C4-2B (cell line): Measurements from ENCODE around the gene MSI2.

ENCODE experiments used
- H3K27ac ChIP-seq: fragments of 450-650 bp; 2 replicates; pipeline ENCODE4 v1.5.1; 2017
- CTCF ChIP-seq: fragments of 450-650 bp; conservative IDR thresholded peaks from 2 replicates; pipeline ENCODE4 v1.5.1; 2017; ENCODE audit warnings: mild to moderate bottlenecking
- ZFX ChIP-seq: fragments of 450-650 bp; IDR thresholded peaks from 2 replicates; pipeline ENCODE4 v1.6.1; 2017

The MSI2 gene

GRCh38 chr17:57451643-57452042 is 195.3 kb downstream of the MSI2 start:
- TF ChIP-seq CTCF (no peak), ZFX (no peak)
- no peak overlapping the region for H3K27ac ChIP-seq

GRCh38 chr17:57453841-57454425 is 197.6 kb downstream of the MSI2 start:
- TF ChIP-seq ZFX (no peak), CTCF (no peak)
- no peak overlapping the region for H3K27ac ChIP-seq

GRCh38 chr17:57454729-57455062 is 198.4 kb downstream of the MSI2 start:
- no peak for TF ChIP-seq ZFX
- TF ChIP-seq CTCF, result no peak

GRCh38 chr17:57455063-57455914 is 199.0 kb downstream of the MSI2 start:
- no peak overlapping the region for H3K27ac ChIP-seq
- TF ChIP-seq ZFX, result no peak
- no peak for TF ChIP-seq CTCF

More at GRCh38 chr17:57454729-57455062, 198.4 kb downstream of the MSI2 start:
- no peak overlapping the region for H3K27ac ChIP-seq

GRCh38 chr17:57456622-57457021 is 200.3 kb downstream of the MSI2 start:
- H3K27ac ChIP-seq, result no peak overlapping the region
- TF ChIP-seq ZFX (no peak), CTCF (no peak)

- no peak overlapping the region for H3K27ac ChIP-seq
- TF ChIP-seq ZFX (no peak), CTCF (no peak)
Measured at GRCh38 chr17:57457188-57457587, 200.9 kb downstream of the MSI2 start.

- TF ChIP-seq ZFX (no peak), CTCF (no peak)
- H3K27ac ChIP-seq, result peak overlapping the region; percentile 22; the same call in 1 of the 2 replicates
Measured at GRCh38 chr17:57458718-57459285, 202.5 kb downstream of the MSI2 start.
